Sigmoid colon (tissue), 7 donors: Measurements from ENCODE around the gene FAM24B. TPM values are rescaled to one million over a fixed set of nuclear protein-coding genes. Genes with fewer than 3 reads are reported as not detected.
"Not testable (repeated sequence)": the region's sequence is repeated elsewhere in the genome, so short reads cannot be mapped to it uniquely, and the experiment has no call there.

Experiments
- DNase-seq: peaks from one replicate; pipeline ENCODE4 v3.0.0-alpha.2; 2019
- H3K27ac ChIP-seq, 4 donors: fragments of 200-600 bp; sonication (generic); one replicate each; pipeline ENCODE4 v1.5.1; 2016 to 2019; ENCODE audit warnings: mild to moderate bottlenecking in 1 of 4
- H3K27me3 ChIP-seq, 3 donors: fragments of 200-600 bp; sonication (generic); one replicate each; pipeline ENCODE4 v1.5.1; 2019; ENCODE audit warnings: mild to moderate bottlenecking in 1 of 3
- H3K36me3 ChIP-seq, 4 donors: fragments of 200-600 bp; sonication (generic); one replicate each; pipeline ENCODE4 v1.5.1; 2016 to 2019
- H3K4me1 ChIP-seq, 4 donors: fragments of 200-600 bp; sonication (generic); one replicate each; pipeline ENCODE4 v1.5.1; 2017 to 2019
- H3K4me3 ChIP-seq, 4 donors: fragments of 200-600 bp; sonication (generic); one replicate each; pipeline ENCODE4 v1.5.1; 2017 to 2019; ENCODE audit warnings: mild to moderate bottlenecking in 2 of 4, moderate library complexity in 1 of 4
- H3K9me3 ChIP-seq, 4 donors: fragments of 200-600 bp in 3 of 4; sonication (generic) in 3 of 4; one replicate each; pipeline versions ENCODE4 v1.5.1 to v1.6.1; 2013 to 2019
- EP300 ChIP-seq, 4 donors: sonication (generic); formaldehyde crosslinking; IDR thresholded peaks; one replicate each; pipeline ENCODE4 v1.6.1; 2017; ENCODE audit warnings: antibody characterized with exemption in 4 of 4
- POLR2A ChIP-seq, 2 donors: fragments of 450-650 bp; IDR thresholded peaks; one replicate each; pipeline ENCODE4 v1.6.1; 2016; ENCODE audit warnings: antibody characterized with exemption in 2 of 2, mild to moderate bottlenecking in 2 of 2, moderate library complexity in 2 of 2
- POLR2AphosphoS5 ChIP-seq, 4 donors: sonication (generic); formaldehyde crosslinking; IDR thresholded peaks; one replicate each; pipeline ENCODE4 v1.6.1; 2017; ENCODE audit warnings: antibody characterized with exemption in 4 of 4
- WGBS, 2 donors: extraction: QIAGEN DNeasy Blood & Tissue Kit; methylation state at CpG; one replicate each; pipeline ENCODE4 v1.1.7; 2013; 5-methylcytosine and 5-hydroxymethylcytosine counted together
- intact Hi-C: fragments of 100-400 bp; cut with DNase I; formaldehyde crosslinking; loops from one replicate; pipeline ENCODE4 v1.15.1; 2023
- polyA plus RNA-seq, 3 donors: library from polyadenylated mRNA; stranded (reverse); fragments of 200-250 nt; gene quantifications; one replicate each; pipeline ENCODE4 v1.2.3, GENCODE V29; 2013
- total RNA-seq, 4 donors: library from RNA; depleted of rRNA; stranded (reverse); fragments of >200 nt; gene quantifications; one replicate each; pipeline ENCODE4 v1.1.0, GENCODE V29; 2016
- TF ChIP-seq, protein P1 (sequence below), 4 experiments: fragments of 450-650 bp in 3 of 4; fragments of 200-600 bp in 1 of 4; IDR thresholded peaks; one replicate each; pipeline ENCODE4 v1.5.1; 2016 to 2019; ENCODE audit warnings: antibody characterized with exemption in 4 of 4, mild to moderate bottlenecking in 3 of 4, moderate library complexity in 2 of 4
- donor health status: healthy with polysubstance abuse.
- donor health status: Bipolar disorder and iron deficiency.
- donor health status: healthy.

Gene FAM24B
- total RNA-seq = 1 to 10 TPM in 1 of 4 donors, under 1 TPM in 1, not detected in 2; 0.99 to 4.2 TPM
- 1 to 10 TPM in 2 of 3 donors, not detected in 1; 4.4 to 4.6 TPM for polyA plus RNA-seq

DNA sequence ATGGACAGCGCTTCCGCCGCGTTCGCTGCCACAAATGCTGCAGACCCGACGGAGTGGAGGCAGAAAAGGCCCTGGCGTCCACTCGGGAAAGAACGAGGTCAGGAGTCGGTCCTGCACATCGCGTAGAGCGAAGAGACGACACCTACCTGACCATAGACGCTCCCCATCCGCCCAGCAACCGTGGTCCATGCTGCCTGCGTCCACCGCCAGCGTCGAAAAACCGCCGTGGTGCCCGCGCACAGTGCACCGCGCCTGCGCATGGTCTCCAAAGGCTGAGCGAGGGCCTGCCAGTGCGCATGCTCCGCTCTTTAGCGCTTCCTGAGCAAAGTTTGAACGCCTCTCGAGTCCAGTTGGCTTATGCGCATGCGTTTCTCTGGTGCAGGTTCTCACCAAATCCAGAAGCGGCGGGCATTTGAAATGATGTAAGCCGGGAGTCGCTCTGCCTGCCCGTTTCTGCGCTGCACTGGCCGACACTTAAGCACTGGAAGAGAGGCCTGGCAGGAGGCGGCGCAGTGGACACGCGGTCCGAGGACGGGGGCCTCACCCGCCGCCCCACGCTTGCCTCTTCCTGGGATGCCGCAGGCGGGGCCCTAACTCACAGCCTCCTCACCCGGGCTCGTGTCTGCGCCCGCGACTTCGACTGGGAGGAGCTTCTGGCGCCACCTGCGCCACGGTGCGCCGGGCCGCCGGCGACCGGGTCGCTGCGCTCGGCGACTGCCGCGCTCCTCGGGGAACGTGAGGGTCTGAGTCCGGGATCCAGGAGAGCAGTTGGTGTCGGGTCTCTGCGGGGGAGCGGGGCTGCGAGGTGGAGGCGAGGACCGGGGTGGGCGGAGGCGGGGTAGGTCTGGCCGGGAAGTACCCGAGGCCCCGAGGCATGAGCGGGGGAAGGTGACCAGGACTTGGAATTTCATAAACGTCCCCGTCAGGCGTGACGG is at the start of gene FAM24B:
TSS of gene FAM24B (minus strand) at position 243 of the 935 bp plus-strand sequence. CDS start 29,066 bp downstream, outside the sequence.
- Histone ChIP-seq H3K27me3 (no peaks in the 10 kb centered on the region), H3K4me3 (peak within 1 kb of the TSS; percentile 36 to 63 (median 56)), H3K27ac (peak within 1 kb of the TSS; percentile 30 to 65 (median 56)), H3K4me1 (peaks cover 0 to 18% (median 13%) of the 10 kb centered on the region in 4 donors), H3K36me3 (no peaks in the 10 kb centered on the region), H3K9me3 (no peaks in the 10 kb centered on the region)
- WGBS, 2 donors = 4 to 7% methylated on average over 95 of the region's 95 CpGs
- DNase-seq = peak; percentile 98
- no peak for TF ChIP-seq POLR2A (IDR thresholded peaks at IDR 0.05)
- peak in 3 of 4 donors; percentile 32 to 66 (median 50) for TF ChIP-seq POLR2AphosphoS5 (IDR thresholded peaks at IDR 0.05)
- intact Hi-C loops = loop anchor here (1.0 kb wide), 1 partner anchor 129 kb away; the partner anchor contains the start of gene IKZF5

- Histone ChIP-seq H3K4me3 (no peak overlapping the region), H3K4me1 (no peaks in the 10 kb centered on the region), H3K27me3 (no peaks in the 10 kb centered on the region), H3K36me3 (no peaks in the 10 kb centered on the region), H3K27ac (no peak overlapping the region), H3K9me3 (no peaks in the 10 kb centered on the region)
- intact Hi-C loops = no loop called here
- WGBS, 2 donors = 61 to 72% methylated on average over 2 of the region's 2 CpGs
- no peak for TF ChIP-seq EP300 (IDR thresholded peaks at IDR 0.05)
- no peak for TF ChIP-seq POLR2A (IDR thresholded peaks at IDR 0.05)
- TF ChIP-seq POLR2AphosphoS5 (IDR thresholded peaks at IDR 0.05) = no peak
- TF ChIP-seq, protein P1, sequence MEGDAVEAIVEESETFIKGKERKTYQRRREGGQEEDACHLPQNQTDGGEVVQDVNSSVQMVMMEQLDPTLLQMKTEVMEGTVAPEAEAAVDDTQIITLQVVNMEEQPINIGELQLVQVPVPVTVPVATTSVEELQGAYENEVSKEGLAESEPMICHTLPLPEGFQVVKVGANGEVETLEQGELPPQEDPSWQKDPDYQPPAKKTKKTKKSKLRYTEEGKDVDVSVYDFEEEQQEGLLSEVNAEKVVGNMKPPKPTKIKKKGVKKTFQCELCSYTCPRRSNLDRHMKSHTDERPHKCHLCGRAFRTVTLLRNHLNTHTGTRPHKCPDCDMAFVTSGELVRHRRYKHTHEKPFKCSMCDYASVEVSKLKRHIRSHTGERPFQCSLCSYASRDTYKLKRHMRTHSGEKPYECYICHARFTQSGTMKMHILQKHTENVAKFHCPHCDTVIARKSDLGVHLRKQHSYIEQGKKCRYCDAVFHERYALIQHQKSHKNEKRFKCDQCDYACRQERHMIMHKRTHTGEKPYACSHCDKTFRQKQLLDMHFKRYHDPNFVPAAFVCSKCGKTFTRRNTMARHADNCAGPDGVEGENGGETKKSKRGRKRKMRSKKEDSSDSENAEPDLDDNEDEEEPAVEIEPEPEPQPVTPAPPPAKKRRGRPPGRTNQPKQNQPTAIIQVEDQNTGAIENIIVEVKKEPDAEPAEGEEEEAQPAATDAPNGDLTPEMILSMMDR (IDR thresholded peaks at IDR 0.05) = no peak
- no peak for DNase-seq
These were observed 36.3 kb upstream of the FAM24B start for GRCh38 chr10:122915700-122916099.

- no peak for TF ChIP-seq EP300 (IDR thresholded peaks at IDR 0.05)
- TF ChIP-seq POLR2A (IDR thresholded peaks at IDR 0.05) = no peak
- TF ChIP-seq, protein P1 (IDR thresholded peaks at IDR 0.05) = no peak
- no peak for TF ChIP-seq POLR2AphosphoS5 (IDR thresholded peaks at IDR 0.05)
- intact Hi-C loops = no loop called here
- no peaks in the 10 kb centered on the region for H3K36me3 ChIP-seq
- H3K27me3 ChIP-seq = no peaks in the 10 kb centered on the region
- no peaks in the 10 kb centered on the region for H3K4me1 ChIP-seq
- no peak for DNase-seq
- H3K9me3 ChIP-seq = no peaks in the 10 kb centered on the region
- H3K4me3 ChIP-seq = no peak overlapping the region
- no peak overlapping the region for H3K27ac ChIP-seq
- 27 to 28% methylated on average over 5 of the region's 5 CpGs for WGBS, 2 donors
These were observed 32.6 kb upstream of the FAM24B start for GRCh38 chr10:122911889-122912484.

GRCh38 chr10:122910310-122910709 is 30.9 kb upstream of the FAM24B start, which contains the start of gene FAM24A:
TSS of gene FAM24A (plus strand) at chr10:122910610. CDS start at chr10:122911635, 1,025 bp downstream.
- no peaks in the 10 kb centered on the region for H3K9me3 ChIP-seq
- H3K36me3 ChIP-seq = no peaks in the 10 kb centered on the region
- intact Hi-C loops = no loop called here
- H3K27ac ChIP-seq = no peak within 1 kb of the TSS
- H3K4me3 ChIP-seq = no peak within 1 kb of the TSS
- TF ChIP-seq EP300 (IDR thresholded peaks at IDR 0.05) (no peak), POLR2A (IDR thresholded peaks at IDR 0.05) (no peak), POLR2AphosphoS5 (IDR thresholded peaks at IDR 0.05) (no peak)
- TF ChIP-seq, protein P1 (IDR thresholded peaks at IDR 0.05) = no peak
- WGBS, 2 donors = 75 to 81% methylated on average over 1 of the region's 1 CpG
- no peaks in the 10 kb centered on the region for H3K4me1 ChIP-seq
- H3K27me3 ChIP-seq = no peaks in the 10 kb centered on the region
- DNase-seq = no peak

DNA sequence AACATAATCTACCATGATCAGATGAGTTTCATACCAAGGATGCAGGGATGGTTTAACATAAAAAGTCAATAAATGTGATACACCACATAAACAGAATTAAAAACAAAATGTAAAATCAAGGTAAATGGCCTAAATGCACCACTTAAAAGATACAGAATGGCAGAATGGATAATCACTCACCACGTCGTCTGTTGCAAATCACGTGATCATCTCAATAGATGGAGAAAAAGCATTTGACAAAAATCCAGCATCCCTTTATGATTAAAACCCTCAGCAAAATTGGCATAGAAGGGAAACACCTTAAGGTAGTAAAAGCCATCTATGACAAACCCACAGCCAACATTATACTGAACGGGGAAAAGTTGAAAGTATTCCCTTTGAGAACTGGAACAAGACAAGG is 24.5 kb upstream of the FAM24B start:
- WGBS, 2 donors = 76 to 80% methylated on average over 4 of the region's 4 CpGs
- H3K4me1 ChIP-seq, intact Hi-C loops, H3K9me3 ChIP-seq, H3K36me3 ChIP-seq, H3K27me3 ChIP-seq, DNase-seq, H3K27ac ChIP-seq, H3K4me3 ChIP-seq: not testable (repeated sequence)
